LoVo (cell line): ENCODE measurements around the gene MAL.
A peak's percentile ranks its signal among the peaks of the same experiment; 100 is the strongest.

Experiments
- DNase-seq: peaks from one replicate; pipeline ENCODE4 v3.0.0-alpha.2; 2016; ENCODE audit warnings: low spot score

Gene MAL

GRCh38 chr2:95016616-95017015 lies 8.9 kb upstream of the MAL start:
- DNase-seq, result no peak

GRCh38 chr2:95017071-95017501 lies 8.4 kb upstream of the MAL start:
- DNase-seq, result no peak

- DNase-seq, result no peak
Observed at GRCh38 chr2:95017836-95018235, 7.7 kb upstream of the MAL start.

- DNase-seq, result no peak
Observed at GRCh38 chr2:95018301-95018700, 7.2 kb upstream of the MAL start.

GRCh38 chr2:95018861-95019550 lies 6.5 kb upstream of the MAL start:
- no peak for DNase-seq

GRCh38 chr2:95019572-95019971 lies 5.9 kb upstream of the MAL start:
- DNase-seq, result no peak

GRCh38 chr2:95020275-95021022 lies 5.1 kb upstream of the MAL start:
- DNase-seq, result no peak

GRCh38 chr2:95021023-95021416 lies 4.5 kb upstream of the MAL start:
- no peak for DNase-seq

- DNase-seq, result no peak
Observed at GRCh38 chr2:95021847-95022246, 3.7 kb upstream of the MAL start.

- DNase-seq, result peak; percentile 58
Observed at GRCh38 chr2:95022309-95023221, 2.9 kb upstream of the MAL start.

GRCh38 chr2:95023222-95023597 lies 2.3 kb upstream of the MAL start:
- no peak for DNase-seq

GRCh38 chr2:95024371-95024770 lies 1.1 kb upstream of the MAL start:
- DNase-seq, result no peak

- DNase-seq, result no peak
Observed at GRCh38 chr2:95024960-95025405, 525 bp upstream of the MAL start.

GRCh38 chr2:95026471-95027368 lies 1.2 kb downstream of the MAL start:
- no peak for DNase-seq

- no peak for DNase-seq
Observed at GRCh38 chr2:95027369-95027720, 1.8 kb downstream of the MAL start.

- DNase-seq, result no peak
Observed at GRCh38 chr2:95029898-95030341, 4.4 kb downstream of the MAL start.

- no peak for DNase-seq
Observed at GRCh38 chr2:95030496-95030895, 5.0 kb downstream of the MAL start.

- DNase-seq, result no peak
Observed at GRCh38 chr2:95031076-95031725, 5.7 kb downstream of the MAL start.

GRCh38 chr2:95031726-95032116 lies 6.2 kb downstream of the MAL start:
- DNase-seq, result no peak

- no peak for DNase-seq
Observed at GRCh38 chr2:95032341-95032740, 6.8 kb downstream of the MAL start.
